HG03060 (cell line): ENCODE data around the gene AKNA.
"Not testable (repeated sequence)": the region's sequence is repeated elsewhere in the genome, so short reads cannot be mapped to it uniquely, and the experiment has no call there.

Experiments
- ATAC-seq: cut with Tn5 transposase; IDR thresholded peaks from one replicate; pipeline ENCODE4 v1.9.1; 2021; ENCODE audit warnings: low read depth, moderate number of reproducible peaks; ENCODE audit not compliant: unreplicated experiment

AKNA gene

DNA sequence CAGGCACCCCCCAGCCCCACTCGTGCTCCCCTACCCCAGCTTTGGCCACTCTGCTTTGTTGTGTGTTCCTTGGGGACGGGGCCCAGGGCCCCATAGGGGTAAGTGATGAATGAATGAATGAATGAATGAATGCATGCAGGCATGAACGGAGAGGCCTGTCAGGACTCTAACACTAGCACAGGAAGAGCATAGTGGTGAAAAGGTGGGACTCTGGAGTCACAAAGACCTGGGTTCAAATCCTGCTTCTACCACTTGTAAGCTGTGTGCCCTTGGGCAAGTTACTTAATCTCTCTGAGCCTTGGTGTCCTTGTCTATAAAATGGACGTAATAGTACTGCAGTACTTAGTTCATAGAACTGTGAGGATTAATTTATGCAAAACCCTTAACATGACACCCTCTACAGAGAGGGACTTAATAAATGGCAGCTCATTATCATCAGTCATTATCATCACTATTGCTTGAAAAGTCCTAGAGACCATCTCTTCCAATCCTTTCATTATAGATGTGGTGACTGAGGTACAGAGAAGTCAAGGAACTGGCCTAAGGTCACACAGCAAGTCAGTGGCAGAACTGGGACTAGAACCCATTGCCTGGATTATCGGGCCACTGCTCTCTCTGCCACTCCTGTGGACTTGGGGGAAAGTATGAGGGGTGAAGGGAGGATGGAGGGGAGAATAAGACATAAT lies 44.9 kb downstream of the AKNA start:
- ATAC-seq: no peak

DNA sequence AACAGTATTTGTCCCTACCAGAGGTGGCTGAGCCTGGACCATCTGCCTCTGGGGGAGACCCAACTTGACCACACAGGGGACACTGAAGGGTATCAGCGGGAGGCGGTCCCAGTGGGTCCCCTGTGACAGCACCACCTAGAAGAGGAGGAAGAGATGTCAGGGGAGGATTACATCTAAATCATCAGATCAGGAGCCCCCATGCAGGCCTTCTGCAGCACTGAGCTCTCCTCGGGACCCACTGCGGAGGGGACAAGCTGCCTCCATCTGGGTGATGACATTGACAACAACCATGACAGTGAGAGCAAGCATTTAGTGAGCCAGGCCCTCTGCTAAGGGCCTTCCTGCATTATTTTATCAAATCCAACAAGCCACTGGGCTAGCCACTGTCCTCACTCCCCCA lies 45.8 kb downstream of the AKNA start:
- no peak for ATAC-seq

DNA sequence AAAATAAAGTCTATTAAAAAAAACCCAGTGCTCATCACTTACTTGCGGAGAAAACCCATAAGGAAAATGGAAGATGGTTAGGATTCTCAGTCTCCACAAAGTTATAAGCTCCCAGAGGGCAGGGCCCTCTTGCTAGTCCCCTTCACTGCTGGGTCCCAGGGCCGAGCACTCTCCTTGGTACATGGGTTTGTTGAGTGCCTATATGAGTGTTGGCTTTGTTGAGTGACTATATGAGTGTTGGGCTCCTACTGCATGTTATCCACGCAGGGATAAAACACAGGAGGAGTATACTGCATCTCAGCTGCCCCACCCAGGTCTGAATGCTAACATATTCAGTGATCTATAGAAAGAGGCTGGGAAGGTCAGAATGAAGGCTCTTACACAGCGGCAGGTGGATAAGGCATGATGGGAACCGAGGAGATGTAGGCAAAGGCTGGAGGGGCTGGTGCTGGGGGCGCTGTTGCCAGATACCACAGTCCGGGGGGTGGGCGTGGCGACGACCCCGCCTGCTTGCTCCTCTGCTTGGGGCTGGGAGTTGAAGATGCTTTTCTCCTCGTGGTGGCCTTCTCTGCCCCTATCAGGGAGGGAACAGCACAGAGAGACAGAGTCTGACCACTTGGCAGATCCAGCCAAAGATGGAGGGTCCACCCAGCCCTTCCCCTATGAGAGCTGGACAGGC lies 46.5 kb downstream of the AKNA start:
- no peak for ATAC-seq

- ATAC-seq: peak; percentile 45
Observed at GRCh38 chr9:114339130-114339908, 48.5 kb downstream of the AKNA start.

DNA sequence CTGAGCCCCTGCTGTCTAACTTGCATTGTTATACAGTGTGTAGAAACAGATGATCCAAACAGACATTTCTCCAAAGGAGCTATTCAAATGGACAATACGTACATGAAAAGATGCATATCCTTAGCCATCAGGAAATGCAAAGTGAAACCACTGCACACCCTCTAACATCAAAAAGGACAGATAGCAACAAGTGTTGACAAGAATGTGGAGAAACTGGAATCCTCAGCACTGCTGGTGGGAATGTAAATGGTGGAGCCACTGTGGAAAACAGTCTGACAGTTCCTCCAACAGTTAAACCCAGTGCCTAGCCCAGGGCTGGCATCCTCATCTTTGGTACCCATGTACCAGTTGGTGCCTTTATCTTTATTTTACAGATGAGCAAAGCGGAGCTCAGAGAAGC lies 49.6 kb downstream of the AKNA start:
- ATAC-seq: no peak

- ATAC-seq: no peak
Observed at GRCh38 chr9:114336699-114337395, 50.9 kb downstream of the AKNA start.

DNA sequence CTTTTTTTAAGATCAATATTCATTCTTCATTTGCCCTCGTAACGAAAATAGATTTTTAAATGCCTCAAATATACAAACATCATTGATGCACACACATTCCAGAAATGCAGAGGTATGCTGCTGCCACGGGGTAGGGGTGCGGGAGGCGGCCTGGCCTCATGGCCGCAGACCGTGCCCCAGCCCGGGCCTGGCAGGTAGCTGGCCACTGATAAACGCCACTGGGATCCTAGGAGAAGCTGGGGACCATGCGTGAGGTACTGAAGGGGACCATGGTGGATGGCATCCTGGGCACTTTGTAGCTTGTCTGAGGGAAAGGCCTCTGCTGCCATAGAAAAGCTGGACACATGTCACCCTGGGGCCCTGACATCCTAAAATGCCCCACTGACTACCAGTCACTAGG lies 51.6 kb downstream of the AKNA start:
- ATAC-seq: no peak

DNA sequence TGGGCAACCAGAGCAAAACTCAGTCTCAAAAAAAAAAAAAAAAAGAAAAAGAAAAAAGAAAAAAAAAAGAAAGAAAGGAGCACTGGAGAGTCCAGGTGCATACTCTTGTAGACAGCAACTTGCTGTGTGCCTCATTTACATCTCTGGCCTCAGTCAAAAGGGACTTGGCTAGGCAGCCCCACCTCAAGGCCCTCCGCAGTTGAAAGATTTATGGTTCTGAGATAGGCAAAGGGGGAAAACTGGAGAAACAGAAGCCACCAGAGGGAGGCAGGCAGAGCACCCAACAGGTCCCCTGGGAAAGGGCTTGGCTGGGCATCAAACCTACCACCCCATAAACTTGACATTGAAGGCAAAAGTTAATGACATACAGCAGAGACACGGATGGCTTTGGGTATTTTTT lies 52.0 kb downstream of the AKNA start:
- no peak for ATAC-seq

DNA sequence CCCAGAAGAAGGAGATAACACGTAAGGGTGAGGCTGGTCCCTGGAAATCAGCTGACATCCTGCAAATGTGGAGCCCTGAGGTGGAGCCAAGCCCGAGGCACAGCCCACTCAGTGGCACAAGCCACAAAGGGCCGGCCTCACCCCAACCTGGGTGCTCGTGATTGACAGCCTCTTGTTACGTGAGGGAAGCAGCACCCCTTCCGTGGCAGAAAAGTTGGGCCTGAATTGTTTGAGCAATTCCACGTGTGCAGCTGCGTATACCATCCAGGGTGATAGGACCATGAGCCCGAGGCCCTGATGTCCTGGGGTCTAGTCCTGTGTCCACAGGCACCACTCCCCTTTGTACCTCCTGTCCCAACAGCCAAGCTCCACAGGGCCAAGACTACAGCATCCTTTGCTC lies 53.3 kb downstream of the AKNA start:
- no peak for ATAC-seq

GRCh38 chr9:114333718-114334117 lies 54.1 kb downstream of the AKNA start:
- not testable (repeated sequence) for ATAC-seq

- ATAC-seq: not testable (repeated sequence)
Observed at GRCh38 chr9:114332474-114333040, 55.2 kb downstream of the AKNA start.

GRCh38 chr9:114331229-114332195 lies 56.3 kb downstream of the AKNA start:
- ATAC-seq: not testable (repeated sequence)

- ATAC-seq: no peak
Observed at GRCh38 chr9:114330636-114331035, 57.1 kb downstream of the AKNA start.

DNA sequence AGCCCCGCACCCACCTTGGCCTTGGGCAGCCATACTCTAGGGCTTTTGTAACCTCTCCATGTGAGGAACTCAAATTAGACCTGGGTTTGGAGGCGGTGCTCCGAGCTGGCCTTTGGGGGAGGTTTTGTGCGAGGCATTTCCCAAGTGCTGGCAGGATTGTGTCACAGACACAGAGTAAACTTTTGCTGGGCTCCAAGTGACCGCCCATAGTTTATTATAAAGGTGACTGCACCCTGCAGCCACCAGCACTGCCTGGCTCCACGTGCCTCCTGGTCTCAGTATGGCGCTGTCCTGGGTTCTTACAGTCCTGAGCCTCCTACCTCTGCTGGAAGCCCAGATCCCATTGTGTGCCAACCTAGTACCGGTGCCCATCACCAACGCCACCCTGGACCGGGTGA lies 58.2 kb downstream of the AKNA start, which contains the start of gene ORM2:
ORM2 (plus strand) TSS at position 245 of the 398 bp plus-strand sequence; CDS start at position 281, 36 bp downstream.
- not testable (repeated sequence) for ATAC-seq

DNA sequence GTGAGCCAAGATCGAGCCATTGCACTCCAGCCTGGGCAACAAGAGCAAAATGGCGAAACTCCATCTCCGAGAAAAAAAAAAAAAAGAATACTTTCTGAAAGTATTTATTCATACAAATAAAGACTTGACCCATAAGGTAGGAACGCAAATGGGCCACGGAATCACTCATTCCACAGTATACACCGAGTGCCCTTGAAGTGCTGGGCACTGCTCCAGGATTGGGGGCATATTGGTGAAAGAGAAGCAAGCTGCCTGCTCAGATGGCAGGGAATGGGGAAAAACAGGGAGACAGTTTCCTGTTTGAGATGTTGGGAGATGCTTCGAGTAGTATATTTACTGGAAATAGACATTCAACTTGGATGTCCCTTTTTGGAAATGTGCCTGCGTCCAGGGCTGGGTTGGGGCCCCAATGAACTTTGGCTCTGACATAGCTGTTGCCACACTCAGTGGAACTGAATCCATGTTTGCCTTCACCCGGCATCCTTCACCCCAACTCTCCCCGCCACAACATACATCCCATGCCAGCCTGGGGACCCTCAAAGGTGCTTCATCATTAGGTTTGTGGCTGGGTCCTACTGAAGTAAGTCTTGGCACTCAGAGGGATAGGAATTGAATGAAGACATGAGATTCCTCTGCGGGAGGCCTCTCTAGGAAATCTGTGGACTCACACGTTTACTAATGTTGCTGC lies 58.7 kb downstream of the AKNA start:
- ATAC-seq: not testable (repeated sequence)

DNA sequence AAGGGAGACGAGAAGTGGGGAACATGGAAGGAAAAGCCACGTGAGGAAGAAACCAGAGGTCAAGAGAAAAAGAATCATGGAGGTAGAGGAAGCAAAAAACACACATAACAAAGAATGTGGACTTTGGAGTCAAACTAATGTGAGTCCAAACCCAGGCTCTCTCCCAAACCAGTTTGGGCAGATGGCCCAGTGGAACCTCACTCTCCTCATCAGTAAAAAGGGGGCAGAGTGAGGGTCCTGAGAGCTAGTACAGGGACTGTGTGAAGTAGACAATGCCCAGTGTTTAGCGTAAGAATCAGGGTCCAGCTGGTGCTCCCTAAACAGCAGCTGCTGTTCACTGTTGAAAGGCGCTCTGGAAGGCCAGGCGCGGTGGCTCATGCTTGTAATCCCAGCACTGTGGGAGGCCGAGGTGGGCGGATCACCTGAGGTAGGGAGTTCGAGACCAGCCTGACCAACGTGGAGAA lies 59.4 kb downstream of the AKNA start:
- ATAC-seq: not testable (repeated sequence)

DNA sequence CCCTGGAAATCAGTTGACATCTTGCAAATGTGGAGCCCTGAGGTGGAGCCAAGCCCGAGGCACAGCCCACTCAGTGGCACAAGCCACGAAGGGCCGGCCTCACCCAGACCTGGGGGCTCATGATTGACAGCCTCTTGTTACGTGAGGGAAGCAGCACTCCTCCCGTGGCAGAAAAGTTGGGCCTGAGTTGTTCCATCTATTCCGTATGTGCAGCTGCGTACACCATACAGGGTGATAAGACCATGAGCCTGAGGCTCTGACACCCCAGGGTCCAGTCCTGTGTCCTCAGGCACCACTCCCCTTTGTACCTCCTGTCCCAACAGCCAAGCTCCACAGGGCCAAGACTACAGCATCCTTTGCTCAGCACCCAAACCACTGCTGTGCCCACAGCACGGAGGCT lies 60.0 kb downstream of the AKNA start:
- no peak for ATAC-seq

- ATAC-seq: not testable (repeated sequence)
Observed at GRCh38 chr9:114325684-114326254, 62.0 kb downstream of the AKNA start.
